IPS-NIHi11 (cell line): ENCODE data around the gene CBFA2T2.
"Not testable (repeated sequence)": the region's sequence is repeated elsewhere in the genome, so short reads cannot be mapped to it uniquely, and the experiment has no call there.

ENCODE experiments used
- DNase-seq: peaks from one replicate; pipeline ENCODE4 v3.0.0; 2012; ENCODE audit warnings: mixed read lengths, low spot score

Gene CBFA2T2

DNA sequence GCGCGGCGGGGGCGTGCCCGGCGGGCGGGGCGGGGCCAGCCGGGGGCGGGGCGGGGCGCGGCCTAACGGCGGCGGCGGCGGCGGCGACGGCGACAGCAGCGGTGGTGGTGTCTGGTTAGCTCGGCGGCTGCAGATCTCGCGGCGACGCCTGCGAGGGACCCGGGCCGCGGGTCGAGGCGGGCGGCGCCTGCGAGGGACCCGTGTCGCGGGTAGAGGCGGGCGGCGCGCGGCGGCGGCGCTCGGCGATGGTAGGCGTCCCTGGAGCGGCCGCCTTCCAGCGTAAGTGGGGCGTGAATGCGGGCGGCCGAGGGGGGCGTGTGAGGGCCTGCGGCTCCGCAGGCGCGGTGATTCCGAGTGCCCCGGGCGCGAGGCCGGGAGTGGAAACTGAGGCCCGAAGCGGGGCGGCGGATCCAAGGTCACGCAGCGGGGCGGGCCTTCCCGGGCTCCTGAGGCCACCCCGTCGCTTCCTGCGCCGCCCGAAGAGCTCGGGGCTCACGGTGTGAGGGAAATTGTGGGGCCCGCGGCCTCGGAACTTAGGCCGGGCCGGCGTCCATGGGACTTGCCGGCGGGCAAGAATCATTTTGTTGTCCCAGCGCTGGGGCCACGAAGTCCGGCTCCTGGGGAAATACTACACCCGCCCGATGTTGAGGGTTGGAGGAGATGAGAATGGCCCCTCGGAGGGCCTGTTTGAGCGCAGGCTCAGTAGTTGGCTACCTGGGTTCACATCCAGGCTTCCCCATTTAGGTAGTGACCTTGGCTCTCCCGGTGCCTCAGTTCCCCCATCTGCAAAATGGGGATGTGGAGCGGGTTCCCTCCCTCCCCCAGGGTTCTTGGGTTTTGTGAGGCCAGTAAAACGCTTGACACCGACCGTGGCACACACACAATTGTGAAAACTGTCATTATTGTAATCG lies at the start of gene CBFA2T2:
CBFA2T2 (plus strand) TSS at position 74 of the 911 bp plus-strand sequence; CDS start at position 246, 172 bp downstream.
- DNase-seq: no peak

GRCh38 chr20:33440562-33440961 lies 49.3 kb upstream of the CBFA2T2 start:
- DNase-seq: not testable (repeated sequence)

DNA sequence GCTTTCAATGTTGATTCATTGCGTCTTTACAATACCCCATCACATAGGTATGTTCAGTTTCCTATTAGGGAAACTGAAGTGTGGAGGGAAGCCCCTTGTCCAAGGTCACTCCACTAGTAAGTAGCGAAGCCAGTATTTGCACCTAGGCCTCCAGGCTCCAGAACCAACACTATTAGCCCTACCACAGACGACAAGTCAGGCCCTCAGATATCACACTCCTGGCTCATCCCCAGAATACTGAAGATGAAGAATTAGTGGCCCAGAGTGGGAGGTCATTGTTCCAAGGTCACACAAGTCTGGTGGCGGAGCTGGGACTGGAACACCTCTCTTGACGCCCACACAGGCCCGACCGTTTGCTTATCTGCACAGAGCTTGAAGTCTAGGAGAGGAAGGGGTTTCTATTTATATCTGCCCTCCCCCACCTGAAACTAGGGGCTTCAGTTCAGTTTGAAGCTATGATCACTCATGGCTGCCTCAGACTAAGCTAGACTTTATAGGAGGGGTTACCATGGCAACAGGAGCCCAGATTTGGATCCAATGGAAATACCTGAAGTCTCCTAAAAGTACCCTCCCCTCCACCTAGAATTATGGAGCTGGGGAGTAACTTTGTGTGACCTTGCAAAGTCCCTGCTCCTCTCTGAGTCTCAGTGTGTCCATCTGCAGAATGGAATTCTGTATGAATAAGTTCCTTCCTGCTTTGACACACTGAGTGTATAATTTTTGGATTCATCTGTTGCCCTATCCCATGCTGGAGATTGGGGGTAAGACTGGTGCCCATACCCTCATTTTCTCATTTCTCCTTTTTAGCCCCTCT lies 48.5 kb upstream of the CBFA2T2 start:
- no peak for DNase-seq

DNA sequence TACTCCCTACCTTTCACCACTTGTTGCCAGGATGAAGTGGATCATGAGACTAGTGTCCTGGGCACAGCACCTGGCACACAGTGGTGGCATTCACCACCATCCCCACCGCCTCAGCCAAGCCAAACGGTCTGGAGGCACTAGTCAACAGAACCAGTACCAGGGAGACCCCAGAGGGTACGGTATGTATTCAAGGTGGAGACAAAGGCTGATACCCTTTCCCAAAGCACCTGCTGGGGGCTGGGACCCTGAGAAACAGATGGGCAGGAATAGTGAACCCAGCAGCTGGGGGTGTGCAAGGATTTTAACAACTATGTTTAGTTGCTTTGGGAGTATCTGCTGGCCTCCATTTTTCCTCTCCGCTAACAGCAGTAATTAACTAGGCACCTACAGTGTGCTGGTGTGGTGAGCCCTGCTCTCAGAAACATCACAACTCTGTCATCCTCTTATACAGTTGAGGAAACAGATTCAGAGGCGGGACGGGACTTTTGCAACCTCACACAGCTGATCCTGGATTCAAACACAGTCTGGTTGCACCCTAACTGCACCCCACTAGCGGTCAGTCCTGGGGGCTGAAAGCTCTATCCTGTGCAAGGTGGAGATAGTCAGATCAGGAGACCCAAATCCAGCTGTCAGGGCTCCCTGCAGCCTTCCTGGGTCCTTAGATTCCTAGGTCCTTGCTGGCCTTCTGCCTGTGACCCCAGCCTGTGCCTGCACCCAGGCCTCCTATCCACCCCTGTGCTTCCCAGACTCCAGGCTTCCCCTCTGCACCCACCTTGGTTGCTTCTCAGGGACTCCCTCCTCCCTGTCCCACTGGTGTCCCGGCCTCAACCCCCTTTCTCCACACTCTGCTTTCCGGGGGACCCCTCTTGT lies 47.5 kb upstream of the CBFA2T2 start:
- DNase-seq: no peak

DNA sequence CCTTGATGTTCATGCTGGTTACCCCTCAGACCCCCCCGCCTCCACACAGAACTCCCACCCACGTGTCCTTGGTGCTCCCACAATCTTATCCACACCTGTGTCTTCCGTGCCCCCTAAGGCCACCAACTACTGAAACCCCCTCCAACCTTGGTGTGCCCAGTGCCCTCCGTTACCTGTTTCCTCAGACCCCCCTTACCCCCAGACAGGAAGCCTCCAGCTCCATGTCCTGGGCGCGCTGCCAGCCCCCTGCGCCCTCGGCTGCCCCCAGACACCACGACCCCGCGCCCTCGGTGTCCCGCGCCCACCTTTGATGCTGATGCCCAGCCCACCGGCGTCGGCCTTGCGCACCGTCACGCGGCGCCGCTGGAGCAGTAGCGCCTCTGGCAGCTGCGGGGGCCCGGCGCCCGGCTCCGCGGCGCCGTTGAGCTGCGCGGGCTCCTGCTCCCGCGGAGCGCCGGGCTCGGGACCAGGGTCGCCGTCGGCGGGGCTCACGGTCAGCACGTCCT lies 46.8 kb upstream of the CBFA2T2 start:
- peak; percentile 80 for DNase-seq

GRCh38 chr20:33443512-33444239 lies 46.2 kb upstream of the CBFA2T2 start, which contains the start of gene SNTA1:
Gene SNTA1, minus strand, starts transcription at chr20:33443763. Its CDS starts 143 bp downstream, at chr20:33443620.
- DNase-seq: peak; percentile 99

- no peak for DNase-seq
Observed at GRCh38 chr20:33444797-33445560, 44.9 kb upstream of the CBFA2T2 start.

- no peak for DNase-seq
Observed at GRCh38 chr20:33445881-33446625, 43.8 kb upstream of the CBFA2T2 start.

DNA sequence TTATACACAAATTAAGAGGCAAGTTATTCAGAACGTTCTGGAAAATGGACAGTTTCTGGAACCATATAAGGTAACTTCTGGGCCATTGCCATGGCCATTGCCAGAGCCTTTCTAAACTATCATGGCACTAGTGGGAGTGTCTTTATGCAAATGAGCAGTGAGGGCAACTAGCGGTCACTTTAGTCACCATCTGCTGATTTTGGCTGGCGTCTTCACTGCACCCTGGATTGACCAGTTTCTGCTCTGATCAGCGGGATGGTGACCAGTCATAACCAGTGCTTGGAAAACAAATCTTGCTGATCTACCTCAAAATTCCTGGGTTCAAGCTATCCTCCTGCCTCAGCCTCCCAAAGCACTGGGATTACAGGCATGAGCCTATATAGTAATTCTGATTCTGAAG lies 39.0 kb upstream of the CBFA2T2 start:
- DNase-seq: no peak

DNA sequence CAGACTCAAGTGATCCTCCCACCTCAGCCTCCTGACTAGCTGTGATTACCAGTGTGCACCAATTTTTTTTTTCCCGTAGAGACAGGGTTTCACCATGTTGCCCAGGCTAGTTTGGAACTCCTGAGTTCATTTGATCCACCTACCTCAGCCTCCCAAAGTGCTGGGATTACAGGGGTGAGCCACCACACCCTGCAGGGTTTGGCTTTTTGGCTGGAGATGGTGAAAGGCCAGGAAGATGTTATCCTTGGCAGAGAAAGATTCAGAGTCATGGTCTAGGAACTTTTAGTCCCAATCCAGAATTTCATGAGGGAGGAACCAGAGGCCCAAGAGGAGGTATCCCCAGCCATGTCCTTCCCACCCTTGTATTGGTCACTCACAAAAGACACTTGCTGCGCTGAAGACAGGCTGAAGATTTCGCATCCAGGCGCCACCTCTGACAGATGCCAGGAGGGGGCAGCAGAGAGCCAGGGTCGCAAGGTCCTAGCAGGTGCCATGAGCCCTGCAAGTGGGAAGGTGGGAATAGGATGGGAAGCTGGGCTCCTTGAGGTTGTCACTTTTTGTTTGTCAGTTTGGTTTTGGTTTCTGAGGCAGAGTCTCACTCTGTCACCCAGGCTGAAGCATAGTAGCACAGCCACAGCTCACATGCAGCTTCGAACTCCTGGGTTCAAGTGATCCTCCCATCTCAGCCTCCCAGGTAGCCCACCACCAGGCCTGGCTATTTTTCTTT lies 32.8 kb upstream of the CBFA2T2 start:
- DNase-seq: peak; percentile 90

DNA sequence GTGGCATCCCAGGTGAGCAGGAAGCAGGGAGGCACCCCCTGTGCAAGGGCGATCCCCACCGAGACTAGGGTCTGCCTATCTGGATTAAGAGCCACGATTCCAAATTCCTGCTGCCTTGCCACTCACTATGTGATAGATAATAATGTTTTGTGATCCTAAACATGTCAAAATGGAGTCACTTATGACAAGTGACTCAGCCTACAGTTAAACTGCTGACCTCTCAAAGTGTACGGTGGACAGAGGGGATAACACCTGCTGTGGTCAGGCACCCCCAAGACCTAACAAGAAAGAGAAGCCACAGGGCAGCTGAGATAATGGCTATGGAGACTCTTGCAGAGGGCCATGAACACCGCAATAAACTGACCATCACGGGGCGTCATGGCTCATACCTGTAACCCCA lies 30.3 kb upstream of the CBFA2T2 start:
- no peak for DNase-seq

GRCh38 chr20:33460711-33461110 lies 29.2 kb upstream of the CBFA2T2 start:
- DNase-seq: no peak

GRCh38 chr20:33463332-33464101 lies 26.4 kb upstream of the CBFA2T2 start:
- no peak for DNase-seq

DNA sequence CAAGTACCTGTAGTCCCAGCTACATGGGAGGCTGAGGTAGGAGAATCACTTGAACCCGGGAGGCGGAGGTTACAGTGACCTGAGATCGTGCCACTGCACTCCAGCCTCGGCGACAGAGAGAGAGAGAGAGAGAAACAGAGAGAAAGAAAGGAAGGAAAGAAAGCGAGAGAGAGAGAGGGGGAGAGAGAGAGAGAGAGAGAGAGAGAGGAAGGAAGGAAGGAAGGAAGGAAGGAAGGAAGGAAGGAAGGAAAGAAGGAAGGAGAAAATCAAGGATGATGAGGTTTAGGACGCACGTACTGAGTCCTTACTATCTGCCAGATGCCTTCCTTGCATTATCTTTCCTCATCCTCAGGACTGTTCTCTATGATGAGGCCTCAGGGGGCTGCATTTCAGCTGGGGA lies 25.1 kb upstream of the CBFA2T2 start:
- DNase-seq: not testable (repeated sequence)

DNA sequence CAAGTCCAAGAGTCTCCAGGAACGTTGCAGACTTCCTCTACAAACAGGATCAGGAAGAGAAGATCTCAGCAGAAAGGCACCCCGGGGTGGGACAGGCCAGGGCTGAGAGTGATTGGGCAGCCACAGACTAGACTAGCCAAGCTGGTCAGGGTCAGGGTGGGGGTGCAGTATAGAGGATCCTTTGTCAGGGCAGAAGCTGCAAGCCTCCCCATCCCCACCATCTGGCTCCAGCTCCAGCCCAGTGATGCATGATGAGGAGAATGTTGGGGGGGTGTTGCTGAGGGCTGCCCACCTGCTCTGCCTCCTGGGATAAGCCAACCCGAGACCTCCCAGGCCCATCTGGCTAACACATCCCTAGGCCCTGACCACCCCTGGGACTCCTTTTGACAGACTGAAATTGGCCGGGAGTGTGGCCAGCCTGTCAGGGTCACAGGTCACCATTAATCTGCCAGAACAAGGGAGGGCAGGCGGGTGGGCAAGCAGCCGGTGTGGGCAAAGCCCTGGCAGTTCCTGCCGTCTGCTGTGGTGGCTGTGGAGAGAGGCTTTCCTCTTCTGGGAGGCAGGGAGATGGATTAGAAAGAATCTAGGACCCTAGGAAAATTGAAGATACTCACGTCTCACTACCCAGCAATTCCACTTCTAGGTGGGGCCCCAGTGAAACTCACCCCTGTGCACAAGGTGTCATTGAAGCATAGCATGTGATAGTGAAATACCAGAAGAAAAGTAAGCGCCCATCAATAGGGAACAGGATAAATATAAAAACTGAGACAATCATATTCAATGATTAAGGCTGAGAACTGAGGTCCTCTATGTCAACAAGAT lies 24.2 kb upstream of the CBFA2T2 start:
- no peak for DNase-seq

- no peak for DNase-seq
Observed at GRCh38 chr20:33466303-33466646, 23.6 kb upstream of the CBFA2T2 start.

DNA sequence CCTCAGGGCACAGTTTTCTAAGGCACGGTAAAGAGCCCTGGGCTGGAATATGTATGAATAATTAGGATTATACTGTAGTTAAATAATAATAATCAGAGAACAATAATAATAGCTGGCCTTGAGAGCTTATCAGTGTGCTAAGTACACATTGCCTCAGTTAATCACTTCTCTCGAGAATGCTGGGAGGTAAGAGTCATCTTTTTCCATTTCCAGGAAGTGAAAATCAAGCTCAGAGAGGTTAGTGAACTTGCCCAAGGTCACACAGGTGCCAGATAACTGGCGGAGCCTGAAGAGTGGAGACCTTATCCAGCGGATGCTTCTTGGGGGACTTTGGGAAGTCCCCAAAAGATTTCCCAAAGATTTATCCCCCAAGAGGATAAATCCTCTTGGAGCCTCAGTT lies 19.4 kb upstream of the CBFA2T2 start:
- DNase-seq: no peak
